H1 (cell line): ENCODE data around the gene GLUL. TPM values are rescaled to one million over a fixed set of nuclear protein-coding genes. Genes with fewer than 3 reads are reported as not detected.

Experiments used
- CTCF ChIA-PET: fragments of 300-600 bp; sonication (Branson Sonifier 250); formaldehyde crosslinking; loops from one replicate; lab custom pipeline; 2021; ENCODE audit not compliant: partially characterized antibody; lab: Charles Lee
- POLR2A ChIA-PET: fragments of 300-600 bp; sonication (Branson Sonifier 250); formaldehyde crosslinking; loops from one replicate; lab custom pipeline; 2021; ENCODE audit warnings: inconsistent platforms; ENCODE audit not compliant: partially characterized antibody; lab: Charles Lee
- DNase-seq, 2 experiments: peaks; one replicate each; pipeline versions ENCODE4 v3.0.0 to v3.0.0-alpha.2; 2010 to 2022; ENCODE audit warnings: low spot score in 2 of 2, low read depth in 1 of 2, mixed read lengths in 1 of 2
- FAIRE-seq: peaks from 2 replicates; lab custom pipeline; 2011; peaks lifted over from hg19 to GRCh38; lab: Jason Lieb, UNC
- H2AFZ ChIP-seq: 2 replicates; pipeline ENCODE4 v1.8.1; 2012; ENCODE audit warnings: low read length, inconsistent platforms
- H2AK5ac ChIP-seq: 2 replicates; pipeline ENCODE4 v1.6.1; 2013; ENCODE audit warnings: low read depth, low read length
- H2BK120ac ChIP-seq: replicated peaks from 2 replicates; pipeline ENCODE3; 2013; ENCODE audit warnings: low read depth, low read length, inconsistent platforms
- H2BK12ac ChIP-seq: 2 replicates; pipeline ENCODE4 v1.6.1; 2013; ENCODE audit warnings: low read depth, low read length
- H2BK15ac ChIP-seq: 2 replicates; pipeline ENCODE4 v1.6.1; 2013; ENCODE audit warnings: low read length
- H2BK20ac ChIP-seq: 2 replicates; pipeline ENCODE4 v1.6.1; 2013; ENCODE audit warnings: low read length
- H2BK5ac ChIP-seq: 2 replicates; pipeline ENCODE4 v1.6.1; 2013; ENCODE audit warnings: low read depth, low read length
- H3K14ac ChIP-seq: 2 replicates; pipeline ENCODE4 v1.6.1; 2013; ENCODE audit warnings: inconsistent platforms; ENCODE audit not compliant: insufficient read length
- H3K18ac ChIP-seq: 2 replicates; pipeline ENCODE4 v1.6.1; 2013; ENCODE audit warnings: low read length; ENCODE audit errors: extremely low read depth
- H3K23ac ChIP-seq: 2 replicates; pipeline ENCODE4 v1.6.1; 2013; ENCODE audit warnings: inconsistent platforms; ENCODE audit not compliant: insufficient read length
- H3K23me2 ChIP-seq: 2 replicates; pipeline ENCODE4 v1.6.1; 2013; ENCODE audit warnings: low read depth, low read length
- H3K27ac ChIP-seq: 2 replicates; pipeline ENCODE4 v1.6.1; 2011; ENCODE audit warnings: low read depth, low read length, inconsistent platforms
- H3K27me3 ChIP-seq, 4 experiments: replicated peaks in 1 of 4; 1 replicate in 1 of 4; 2 replicates in 3 of 4; pipeline versions ENCODE4 v1.6.1 to v1.8.1; 2011 to 2013; ENCODE audit warnings: low read length in 3 of 4, mild to moderate bottlenecking in 3 of 4, inconsistent platforms in 2 of 4, mixed read lengths in 2 of 4, moderate library complexity in 1 of 4; ENCODE audit not compliant: control insufficient read depth in 3 of 4, insufficient read depth in 3 of 4; ENCODE audit errors: extremely low read depth in 1 of 4
- H3K36me3 ChIP-seq, 4 experiments: 2 replicates each; pipeline versions ENCODE4 v1.6.1 to v1.8.1; 2011 to 2013; ENCODE audit warnings: mild to moderate bottlenecking in 4 of 4, low read length in 3 of 4, moderate library complexity in 2 of 4, control low read depth in 1 of 4, inconsistent platforms in 1 of 4; ENCODE audit not compliant: insufficient read depth in 4 of 4, control insufficient read depth in 2 of 4
- H3K4ac ChIP-seq: replicated peaks from 2 replicates; pipeline ENCODE3; 2013; ENCODE audit warnings: low read length, low read depth, mixed read lengths, inconsistent platforms; ENCODE audit not compliant: insufficient read length
- H3K4me1 ChIP-seq, 4 experiments: replicated peaks in 1 of 4; 1 replicate in 1 of 4; 2 replicates in 3 of 4; pipeline versions ENCODE4 v1.6.1 to v1.8.1; 2011 to 2013; ENCODE audit warnings: low read length in 3 of 4, inconsistent platforms in 2 of 4, mixed read lengths in 1 of 4; ENCODE audit not compliant: insufficient read depth in 4 of 4, control insufficient read depth in 3 of 4
- H3K4me2 ChIP-seq, 2 experiments: 2 replicates each; pipeline versions ENCODE4 v1.6.1 to v1.8.1; 2011 to 2013; ENCODE audit warnings: low read depth in 2 of 2, low read length in 2 of 2, control low read depth in 1 of 2, inconsistent platforms in 1 of 2, mild to moderate bottlenecking in 1 of 2; ENCODE audit not compliant: insufficient read depth in 1 of 2
- H3K4me3 ChIP-seq, 4 experiments: fragments of 200-600, 300-600 bp in 1 of 4; sonication (generic), shearing (Covaris generic), sonication (Bioruptor Twin) in 1 of 4; 2 replicates each; pipeline versions ENCODE4 v1.5.1 to v1.8.1; 2011 to 2016; ENCODE audit warnings: low read length in 4 of 4, low read depth in 3 of 4, control low read depth in 2 of 4, inconsistent platforms in 2 of 4, mild to moderate bottlenecking in 2 of 4, mixed read lengths in 1 of 4, moderate library complexity in 1 of 4; ENCODE audit not compliant: insufficient read depth in 2 of 4; ENCODE audit errors: extremely low read depth in 1 of 4
- H3K56ac ChIP-seq: replicated peaks from 2 replicates; pipeline ENCODE3; 2013; ENCODE audit warnings: low read depth, mild to moderate bottlenecking, mixed read lengths, low read length, inconsistent platforms; ENCODE audit not compliant: insufficient read length
- H3K79me1 ChIP-seq: 2 replicates; pipeline ENCODE4 v1.6.1; 2013; ENCODE audit warnings: low read depth, low read length, control low read depth
- H3K79me2 ChIP-seq, 2 experiments: 2 replicates each; pipeline versions ENCODE4 v1.6.1 to v1.8.1; 2012 to 2013; ENCODE audit warnings: low read length in 2 of 2, mild to moderate bottlenecking in 2 of 2, inconsistent platforms in 1 of 2; ENCODE audit not compliant: insufficient read depth in 2 of 2, control insufficient read depth in 1 of 2
- H3K9ac ChIP-seq, 4 experiments: replicated peaks in 1 of 4; 1 replicate in 1 of 4; 2 replicates in 3 of 4; pipeline versions ENCODE4 v1.6.1 to v1.8.1; 2011 to 2013; ENCODE audit warnings: low read depth in 3 of 4, low read length in 3 of 4, control low read depth in 2 of 4, mild to moderate bottlenecking in 2 of 4, moderate library complexity in 2 of 4, inconsistent platforms in 1 of 4; ENCODE audit errors: extremely low read depth in 1 of 4
- H3K9me3 ChIP-seq, 2 experiments: 2 replicates each; pipeline versions ENCODE4 v1.6.1 to v1.8.1; 2012 to 2013; ENCODE audit warnings: mild to moderate bottlenecking in 2 of 2, moderate library complexity in 2 of 2, control low read depth in 1 of 2, inconsistent platforms in 1 of 2, low read depth in 1 of 2, low read length in 1 of 2, mixed read lengths in 1 of 2; ENCODE audit not compliant: insufficient read depth in 2 of 2
- H4K20me1 ChIP-seq, 2 experiments: replicated peaks in 1 of 2; 2 replicates each; pipeline versions ENCODE3 to v1.8.1; 2011 to 2013; ENCODE audit warnings: inconsistent platforms in 2 of 2, low read length in 2 of 2, mild to moderate bottlenecking in 1 of 2; ENCODE audit not compliant: insufficient read depth in 2 of 2, control insufficient read depth in 1 of 2
- H4K5ac ChIP-seq: 2 replicates; pipeline ENCODE4 v1.6.1; 2013; ENCODE audit warnings: low read length, low read depth, mixed read lengths, inconsistent platforms; ENCODE audit not compliant: insufficient read length
- H4K8ac ChIP-seq: 2 replicates; pipeline ENCODE4 v1.8.0; 2013; ENCODE audit warnings: mild to moderate bottlenecking, moderate library complexity, low read length, inconsistent platforms; ENCODE audit not compliant: insufficient read depth; ENCODE audit errors: extremely low read depth
- H4K91ac ChIP-seq: replicated peaks from 2 replicates; pipeline ENCODE3; 2013; ENCODE audit warnings: low read length, mixed read lengths, inconsistent platforms; ENCODE audit not compliant: insufficient read length
- BCL11A ChIP-seq, 2 experiments: IDR thresholded peaks; one replicate each; pipeline ENCODE4 v1.6.1; 2011; ENCODE audit warnings: low read depth in 2 of 2, low read length in 2 of 2, mild to moderate bottlenecking in 2 of 2
- KDM1A ChIP-seq: fragments of 200-600, 300-600 bp; sonication (generic); IDR thresholded peaks from 2 replicates; pipeline ENCODE4 v1.7.1; 2016; ENCODE audit warnings: mild to moderate bottlenecking, low read length, borderline replicate concordance
- POLR2A ChIP-seq, 2 experiments: IDR thresholded peaks; 1 replicate in 1 of 2; 2 replicates in 1 of 2; pipeline ENCODE4 v1.6.1; 2011; ENCODE audit warnings: low read depth in 2 of 2, low read length in 2 of 2, mild to moderate bottlenecking in 2 of 2; ENCODE audit errors: control extremely low read depth in 1 of 2
- POLR2AphosphoS5 ChIP-seq: IDR thresholded peaks from 2 replicates; pipeline ENCODE4 v1.6.1; 2011; ENCODE audit warnings: low read depth, low read length
- WGBS, 2 experiments: shearing (Covaris generic) in 1 of 2; methylation state at CpG; one replicate each; pipeline versions ENCODE4 v1.1.6 to v1.1.7; 2013 to 2015; ENCODE audit warnings: low lambda C conversion rate in 2 of 2, mixed read lengths in 2 of 2, inconsistent platforms in 1 of 2, low coverage in 1 of 2, missing lambda C conversion rate in 1 of 2; ENCODE audit not compliant: insufficient replicate concordance in 2 of 2, insufficient coverage in 1 of 2, insufficient read length in 1 of 2; ENCODE audit errors: extremely low coverage in 1 of 2, missing lambda C conversion rate in 1 of 2; 5-methylcytosine and 5-hydroxymethylcytosine counted together
- polyA plus RNA-seq, 7 experiments: library from polyadenylated mRNA; depleted of rRNA in 3 of 7; stranded (reverse) in 5 of 7; unstranded in 2 of 7; fragments of >200 nt in 5 of 7; fragments of 200-250 nt in 2 of 7; gene quantifications; 1 replicate in 5 of 7; 2 replicates in 1 of 7; 4 replicates in 1 of 7; pipeline versions ENCODE4 v1.2.1 to v1.2.3, GENCODE V29; 2011 to 2013; ENCODE audit warnings: missing spikeins in 2 of 7, mixed read lengths in 2 of 7
- total RNA-seq: library from RNA; stranded (reverse); fragmentation: NEBNext Ultra II Directional; extraction: Animal tissue kit (Norgen Biotek cat#: 25700); gene quantifications from 2 replicates; pipeline ENCODE4 v1.2.1, GENCODE V29; 2021

The GLUL gene
- total and polyA plus RNA-seq, 2 of the 8 experiments (the other 6 are each of a cell fraction or from before 2014, with no cell fraction given), result 261 to 453 TPM

DNA sequence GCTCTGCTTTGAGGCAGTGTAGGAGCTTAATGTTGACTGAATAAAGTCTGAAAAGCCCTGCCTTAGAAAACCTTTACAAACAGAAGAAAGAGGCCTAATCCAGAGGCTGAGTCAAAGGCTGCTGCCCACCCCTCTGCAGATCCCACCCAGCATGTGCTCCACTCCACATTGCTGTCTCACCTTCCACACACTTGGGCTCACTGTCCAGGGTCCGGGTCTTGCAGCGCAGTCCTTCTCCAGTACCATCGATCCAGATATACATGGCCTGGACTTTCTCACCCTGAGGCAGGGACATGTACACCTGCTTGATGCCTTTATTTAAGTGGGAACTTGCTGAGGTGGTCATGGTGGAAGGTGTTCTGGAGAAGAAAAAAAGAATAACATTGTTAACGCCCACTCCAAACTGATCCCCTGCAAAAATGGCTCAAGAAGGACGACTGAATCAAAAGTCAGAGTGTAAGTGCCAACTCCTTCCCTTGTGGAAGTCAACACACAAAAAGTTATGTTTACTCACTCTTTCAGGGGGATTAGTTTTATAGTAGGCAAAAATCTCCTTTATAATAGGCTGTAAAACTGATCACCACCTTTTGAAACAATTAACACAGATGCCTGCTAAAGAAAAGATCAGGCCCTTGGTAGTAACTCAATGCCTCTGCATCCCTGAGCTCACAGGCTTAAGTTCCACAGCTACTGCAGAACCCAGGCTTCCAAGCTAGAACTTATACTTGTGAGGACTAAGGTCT, 3.0 kb downstream of the GLUL start:
- Histone ChIP-seq H2BK12ac (no peak overlapping the region), H2AK5ac (no peak overlapping the region), H3K4ac (no peak overlapping the region), H3K27me3 (no peaks in the 10 kb centered on the region), H3K23me2 (peaks cover 8% of the 10 kb centered on the region), H2BK20ac (no peak overlapping the region), H3K9me3 (no peaks in the 10 kb centered on the region), H3K4me2 (peak overlapping the region; percentile 94 to 95), H3K79me1 (peaks cover 10% of the 10 kb centered on the region), H3K36me3 (peaks cover 46 to 71% (median 50%) of the 10 kb centered on the region in 4 experiments), H3K4me3 (peak overlapping the region; percentile 47 to 99 (median 96)), H3K27ac (no peak overlapping the region; the same call in 1 of the 2 replicates), H3K56ac (no peak overlapping the region), H4K8ac (no peak overlapping the region), H3K79me2 (peaks cover 33 to 68% of the 10 kb centered on the region in 2 experiments), H4K91ac (no peak overlapping the region), H2BK15ac (no peak overlapping the region), H4K5ac (no peak overlapping the region), H3K4me1 (peaks cover 4 to 12% (median 8%) of the 10 kb centered on the region in 4 experiments; a peak in 5 of 7 replicates), H3K18ac (no peak overlapping the region), H4K20me1 (peaks cover 35 to 48% of the 10 kb centered on the region in 2 experiments), H2BK5ac (no peak overlapping the region; the same call in 1 of the 2 replicates), H3K14ac (no peak overlapping the region), H2AFZ (no peak overlapping the region), H2BK120ac (no peak overlapping the region), H3K23ac (no peak overlapping the region), H3K9ac (peak overlapping the region in 2 of 4 experiments; percentile 19 to 57; a peak in 3 of 7 replicates)
- ChIA-PET CTCF (interaction anchor here (0.6 to 1.7 kb wide), 8 partner anchors 8 to 522 kb away, joined by 3 to 5 read pairs (median 4); no protein-coding TSS in a partner anchor), POLR2A (interaction anchor here (0.6 to 3.3 kb wide), 17 partner anchors 8 to 271 kb away, joined by 3 to 69 read pairs (median 5); partner anchors contain the start of gene TEDDM1)
- FAIRE-seq (no peak), DNase-seq (no peak)
- 85% methylated on average over 5 of the region's 5 CpGs; no CpG with 5 or more reads in 1 of the 2 experiments for WGBS, 2 experiments
- TF ChIP-seq POLR2A (IDR thresholded peaks at IDR 0.05; ENCODE audit: control extremely low read depth in 1 of 2, low read depth in 2 of 2, low read length in 2 of 2) (0 out of 3 replicates have a peak, but pooled peaks of 1 of the 2 experiments have one; percentile 9), BCL11A (IDR thresholded peaks at IDR 0.05; ENCODE audit: low read depth in 2 of 2, low read length in 2 of 2) (no peak), KDM1A (no peak), POLR2AphosphoS5 (0 out of 2 replicates have a peak, but pooled peaks have one; percentile 56)
